ENCODE results near the gene LMCD1. TPM values are rescaled to one million over a fixed set of nuclear protein-coding genes. Genes with fewer than 3 reads are reported as not detected.

The LMCD1 gene
- total RNA-seq, 5 donors from 2014 or later (not counting 1 experiment from before 2014, with no cell fraction given) = 0.61 to 1.5 (median 0.63) TPM

GRCh38 chr3:8599146-8599545 lies 97.5 kb downstream of the LMCD1 start:
- Histone ChIP-seq H3K36me3 (ENCODE audit: control insufficient read depth in 2 of 2, extremely low read depth in 1 of 2, insufficient read depth in 1 of 2, low read length in 1 of 2) (no peaks in the 10 kb centered on the region), H3K4me1 (ENCODE audit: control insufficient read depth in 1 of 2, extremely low read depth in 1 of 2, insufficient read depth in 2 of 2, low read length in 2 of 2) (no peaks in the 10 kb centered on the region), H3K4me3 (ENCODE audit: control insufficient read depth in 1 of 2, extremely low read depth in 1 of 2, low read length in 1 of 2) (no peak overlapping the region), H3K27ac (ENCODE audit: low read length) (no peak overlapping the region), H3K27me3 (replicated peaks in 1 of 2; ENCODE audit: control insufficient read depth in 2 of 2, extremely low read depth in 1 of 2, insufficient read depth in 2 of 2, low read length in 1 of 2) (peaks cover 0 to 15% of the 10 kb centered on the region in 2 experiments), H3K9me3 (no peaks in the 10 kb centered on the region)
- ChIA-PET CTCF (no interaction called here), POLR2A (no interaction called here)
- no peak for ATAC-seq (replicated peaks in 1 of 4)
- no peak overlapping the region for H3K27ac Mint-ChIP-seq
- H3K4me3 Mint-ChIP-seq = no peak overlapping the region
- no peaks in the 10 kb centered on the region for H3K36me3 Mint-ChIP-seq
- no peak for DNase-seq
- H3K27me3 Mint-ChIP-seq = peaks cover 0 to 5% of the 10 kb centered on the region in 2 donors
- no peaks in the 10 kb centered on the region for H3K9me3 Mint-ChIP-seq
- WGBS (ENCODE audit: insufficient coverage) = 40% methylated on average over 1 of the region's 3 CpGs
- no peaks in the 10 kb centered on the region for H3K4me1 Mint-ChIP-seq

GRCh38 chr3:8600457-8600856 lies 98.8 kb downstream of the LMCD1 start:
- H3K36me3 ChIP-seq (ENCODE audit: control insufficient read depth in 2 of 2, extremely low read depth in 1 of 2, insufficient read depth in 1 of 2, low read length in 1 of 2) = no peaks in the 10 kb centered on the region
- POLR2A ChIA-PET = no interaction called here
- ATAC-seq (replicated peaks in 1 of 4) (no peak), DNase-seq (no peak)
- H3K4me1 ChIP-seq (ENCODE audit: control insufficient read depth in 1 of 2, extremely low read depth in 1 of 2, insufficient read depth in 2 of 2, low read length in 2 of 2) = no peaks in the 10 kb centered on the region
- H3K4me1 Mint-ChIP-seq = no peaks in the 10 kb centered on the region
- peaks cover 0 to 12% of the 10 kb centered on the region in 2 experiments for H3K27me3 ChIP-seq (replicated peaks in 1 of 2; ENCODE audit: control insufficient read depth in 2 of 2, extremely low read depth in 1 of 2, insufficient read depth in 2 of 2, low read length in 1 of 2)
- no peaks in the 10 kb centered on the region for H3K36me3 Mint-ChIP-seq
- CTCF ChIA-PET = no interaction called here
- no peak overlapping the region for H3K4me3 ChIP-seq (ENCODE audit: control insufficient read depth in 1 of 2, extremely low read depth in 1 of 2, low read length in 1 of 2)
- H3K27ac ChIP-seq (ENCODE audit: low read length) = no peak overlapping the region
- H3K27ac Mint-ChIP-seq = no peak overlapping the region
- H3K4me3 Mint-ChIP-seq = no peak overlapping the region
- peaks cover 0 to 5% of the 10 kb centered on the region in 2 donors for H3K27me3 Mint-ChIP-seq
- no peaks in the 10 kb centered on the region for H3K9me3 Mint-ChIP-seq
- H3K9me3 ChIP-seq = no peaks in the 10 kb centered on the region

GRCh38 chr3:8603115-8603710 lies 101.6 kb downstream of the LMCD1 start:
- H3K27ac Mint-ChIP-seq = no peak overlapping the region
- no peak for ATAC-seq (replicated peaks in 1 of 4)
- no peak for DNase-seq
- no peaks in the 10 kb centered on the region for H3K4me1 Mint-ChIP-seq
- no peaks in the 10 kb centered on the region for H3K36me3 Mint-ChIP-seq
- H3K27me3 Mint-ChIP-seq = peaks cover 4 to 7% of the 10 kb centered on the region in 2 donors
- H3K4me3 Mint-ChIP-seq = no peak overlapping the region
- Histone ChIP-seq H3K4me1 (ENCODE audit: control insufficient read depth in 1 of 2, extremely low read depth in 1 of 2, insufficient read depth in 2 of 2, low read length in 2 of 2) (no peaks in the 10 kb centered on the region), H3K27ac (ENCODE audit: low read length) (no peak overlapping the region), H3K9me3 (no peaks in the 10 kb centered on the region), H3K36me3 (ENCODE audit: control insufficient read depth in 2 of 2, extremely low read depth in 1 of 2, insufficient read depth in 1 of 2, low read length in 1 of 2) (no peaks in the 10 kb centered on the region), H3K27me3 (replicated peaks in 1 of 2; ENCODE audit: control insufficient read depth in 2 of 2, extremely low read depth in 1 of 2, insufficient read depth in 2 of 2, low read length in 1 of 2) (no peaks in the 10 kb centered on the region), H3K4me3 (ENCODE audit: control insufficient read depth in 1 of 2, extremely low read depth in 1 of 2, low read length in 1 of 2) (no peak overlapping the region)
- ChIA-PET CTCF (no interaction called here), POLR2A (no interaction called here)
- no peaks in the 10 kb centered on the region for H3K9me3 Mint-ChIP-seq
- 100% methylated on average over 4 of the region's 9 CpGs for WGBS (ENCODE audit: insufficient coverage)

GRCh38 chr3:8604006-8604405 lies 102.4 kb downstream of the LMCD1 start:
- Mint-ChIP-seq H3K9me3 (no peaks in the 10 kb centered on the region), H3K27ac (no peak overlapping the region), H3K4me3 (no peak overlapping the region), H3K27me3 (peaks cover 4 to 9% of the 10 kb centered on the region in 2 donors), H3K4me1 (no peaks in the 10 kb centered on the region), H3K36me3 (no peaks in the 10 kb centered on the region)
- ATAC-seq (replicated peaks in 1 of 4) = no peak
- POLR2A ChIA-PET = no interaction called here
- CTCF ChIA-PET = no interaction called here
- H3K4me1 ChIP-seq (ENCODE audit: control insufficient read depth in 1 of 2, extremely low read depth in 1 of 2, insufficient read depth in 2 of 2, low read length in 2 of 2) = no peaks in the 10 kb centered on the region
- WGBS (ENCODE audit: insufficient coverage) = 70% methylated on average over 2 of the region's 7 CpGs
- H3K27me3 ChIP-seq (replicated peaks in 1 of 2; ENCODE audit: control insufficient read depth in 2 of 2, extremely low read depth in 1 of 2, insufficient read depth in 2 of 2, low read length in 1 of 2) = no peaks in the 10 kb centered on the region
- H3K36me3 ChIP-seq (ENCODE audit: control insufficient read depth in 2 of 2, extremely low read depth in 1 of 2, insufficient read depth in 1 of 2, low read length in 1 of 2) = no peaks in the 10 kb centered on the region
- no peak for DNase-seq
- H3K27ac ChIP-seq (ENCODE audit: low read length) = no peak overlapping the region
- H3K4me3 ChIP-seq (ENCODE audit: control insufficient read depth in 1 of 2, extremely low read depth in 1 of 2, low read length in 1 of 2) = no peak overlapping the region
- no peaks in the 10 kb centered on the region for H3K9me3 ChIP-seq

GRCh38 chr3:8604988-8605387 lies 103.4 kb downstream of the LMCD1 start:
- Mint-ChIP-seq H3K4me3 (no peak overlapping the region), H3K9me3 (no peaks in the 10 kb centered on the region), H3K27ac (no peak overlapping the region), H3K27me3 (peaks cover 4 to 9% of the 10 kb centered on the region in 2 donors), H3K36me3 (no peaks in the 10 kb centered on the region), H3K4me1 (no peaks in the 10 kb centered on the region)
- Histone ChIP-seq H3K27me3 (replicated peaks in 1 of 2; ENCODE audit: control insufficient read depth in 2 of 2, extremely low read depth in 1 of 2, insufficient read depth in 2 of 2, low read length in 1 of 2) (no peaks in the 10 kb centered on the region), H3K36me3 (ENCODE audit: control insufficient read depth in 2 of 2, extremely low read depth in 1 of 2, insufficient read depth in 1 of 2, low read length in 1 of 2) (no peaks in the 10 kb centered on the region), H3K27ac (ENCODE audit: low read length) (no peak overlapping the region), H3K4me3 (ENCODE audit: control insufficient read depth in 1 of 2, extremely low read depth in 1 of 2, low read length in 1 of 2) (no peak overlapping the region), H3K4me1 (ENCODE audit: control insufficient read depth in 1 of 2, extremely low read depth in 1 of 2, insufficient read depth in 2 of 2, low read length in 2 of 2) (no peaks in the 10 kb centered on the region), H3K9me3 (no peaks in the 10 kb centered on the region)
- ATAC-seq (replicated peaks in 1 of 4) (no peak), DNase-seq (no peak)
- WGBS (ENCODE audit: insufficient coverage) = 77% methylated on average over 3 of the region's 3 CpGs
- ChIA-PET POLR2A (no interaction called here), CTCF (no interaction called here)

GRCh38 chr3:8606701-8607231 lies 105.1 kb downstream of the LMCD1 start:
- H3K4me1 ChIP-seq (ENCODE audit: control insufficient read depth in 1 of 2, extremely low read depth in 1 of 2, insufficient read depth in 2 of 2, low read length in 2 of 2) = no peaks in the 10 kb centered on the region
- ChIA-PET CTCF (no interaction called here), POLR2A (no interaction called here)
- H3K36me3 Mint-ChIP-seq = no peaks in the 10 kb centered on the region
- no peaks in the 10 kb centered on the region for H3K36me3 ChIP-seq (ENCODE audit: control insufficient read depth in 2 of 2, extremely low read depth in 1 of 2, insufficient read depth in 1 of 2, low read length in 1 of 2)
- no peaks in the 10 kb centered on the region for H3K4me1 Mint-ChIP-seq
- no peak for ATAC-seq (replicated peaks in 1 of 4)
- no peaks in the 10 kb centered on the region for H3K9me3 ChIP-seq
- H3K9me3 Mint-ChIP-seq = no peaks in the 10 kb centered on the region
- H3K27ac ChIP-seq (ENCODE audit: low read length) = no peak overlapping the region
- WGBS (ENCODE audit: insufficient coverage) = 65% methylated on average over 3 of the region's 7 CpGs
- peaks cover 4 to 9% of the 10 kb centered on the region in 2 donors for H3K27me3 Mint-ChIP-seq
- DNase-seq = no peak
- H3K27me3 ChIP-seq (replicated peaks in 1 of 2; ENCODE audit: control insufficient read depth in 2 of 2, extremely low read depth in 1 of 2, insufficient read depth in 2 of 2, low read length in 1 of 2) = no peaks in the 10 kb centered on the region
- H3K27ac Mint-ChIP-seq = no peak overlapping the region
- no peak overlapping the region for H3K4me3 Mint-ChIP-seq
- no peak overlapping the region for H3K4me3 ChIP-seq (ENCODE audit: control insufficient read depth in 1 of 2, extremely low read depth in 1 of 2, low read length in 1 of 2)
